HG03196 (cell line): ENCODE data around the gene CAPRIN2.

Source experiments
- ATAC-seq: cut with Tn5 transposase; IDR thresholded peaks from one replicate; pipeline ENCODE4 v1.9.1; 2021; ENCODE audit not compliant: unreplicated experiment

Gene CAPRIN2

GRCh38 chr12:30769802-30770201 lies 15.1 kb upstream of the CAPRIN2 start:
- no peak for ATAC-seq

- ATAC-seq = no peak
Measured at GRCh38 chr12:30764251-30764650, 9.5 kb upstream of the CAPRIN2 start.

GRCh38 chr12:30763053-30763452 lies 8.3 kb upstream of the CAPRIN2 start:
- no peak for ATAC-seq

GRCh38 chr12:30761730-30762129 lies 7.0 kb upstream of the CAPRIN2 start:
- no peak for ATAC-seq

GRCh38 chr12:30757316-30757715 lies 2.6 kb upstream of the CAPRIN2 start:
- no peak for ATAC-seq

GRCh38 chr12:30756074-30756473 lies 1.3 kb upstream of the CAPRIN2 start:
- no peak for ATAC-seq

GRCh38 chr12:30755395-30755762 lies 628 bp upstream of the CAPRIN2 start:
- no peak for ATAC-seq

- no peak for ATAC-seq
Measured at GRCh38 chr12:30754383-30754749, 385 bp downstream of the CAPRIN2 start.

- ATAC-seq = no peak
Measured at GRCh38 chr12:30753751-30754382, 884 bp downstream of the CAPRIN2 start.

GRCh38 chr12:30753233-30753632 lies 1.5 kb downstream of the CAPRIN2 start:
- no peak for ATAC-seq

- no peak for ATAC-seq
Measured at GRCh38 chr12:30752255-30752654, 2.5 kb downstream of the CAPRIN2 start.

GRCh38 chr12:30748147-30748546 lies 6.6 kb downstream of the CAPRIN2 start:
- no peak for ATAC-seq

- ATAC-seq = no peak
Measured at GRCh38 chr12:30746190-30746589, 8.6 kb downstream of the CAPRIN2 start.

GRCh38 chr12:30744321-30744720 lies 10.4 kb downstream of the CAPRIN2 start:
- no peak for ATAC-seq

GRCh38 chr12:30740274-30740673 lies 14.5 kb downstream of the CAPRIN2 start:
- ATAC-seq = no peak

- ATAC-seq = no peak
Measured at GRCh38 chr12:30739020-30739419, 15.7 kb downstream of the CAPRIN2 start.

- ATAC-seq = no peak
Measured at GRCh38 chr12:30732954-30733637, 21.7 kb downstream of the CAPRIN2 start.

- no peak for ATAC-seq
Measured at GRCh38 chr12:30730011-30730410, 24.7 kb downstream of the CAPRIN2 start.

- no peak for ATAC-seq
Measured at GRCh38 chr12:30729547-30729946, 25.2 kb downstream of the CAPRIN2 start.

- no peak for ATAC-seq
Measured at GRCh38 chr12:30726647-30727046, 28.1 kb downstream of the CAPRIN2 start.

GRCh38 chr12:30725739-30726138 lies 29.0 kb downstream of the CAPRIN2 start:
- ATAC-seq = no peak

- ATAC-seq = no peak
Measured at GRCh38 chr12:30719060-30719459, 35.7 kb downstream of the CAPRIN2 start.
